PC-9 (cell line): Measurements from ENCODE around the gene EXOSC5. TPM values are rescaled to one million over a fixed set of nuclear protein-coding genes. Genes with fewer than 3 reads are reported as not detected.
"Not testable (repeated sequence)": the region's sequence is repeated elsewhere in the genome, so short reads cannot be mapped to it uniquely, and the experiment has no call there.

ENCODE experiments used
- BruUV-seq: library from RNA; stranded (reverse); fragments of 400-500 nt; replicated peaks from 2 replicates; lab custom pipeline; 2021; lab: Mats Ljungman, UMichigan
- CTCF ChIA-PET: fragments of 300-600 bp; sonication (Branson Sonifier 250); formaldehyde crosslinking; loops from one replicate; lab custom pipeline; 2022; ENCODE audit warnings: antibody characterized with exemption; lab: Charles Lee
- POLR2A ChIA-PET: fragments of 300-600 bp; sonication (Branson Sonifier 250); formaldehyde crosslinking; loops from one replicate; lab custom pipeline; 2022; ENCODE audit warnings: antibody characterized with exemption; ENCODE audit not compliant: unreplicated experiment; lab: Charles Lee
- DNase-seq, 2 experiments: peaks; one replicate each; pipeline versions ENCODE4 v3.0.0 to v3.0.0-alpha.2; 2015 to 2022; ENCODE audit warnings: mixed read lengths in 1 of 2
- H2AFZ ChIP-seq: fragments of 200-600 bp; sonication (generic); 2 replicates; pipeline ENCODE4 v1.8.1; 2017; ENCODE audit warnings: antibody characterized with exemption
- H3F3A ChIP-seq: fragments of 200-600 bp; sonication (generic); 2 replicates; pipeline ENCODE4 v1.8.1; 2017; ENCODE audit warnings: antibody characterized with exemption, mild to moderate bottlenecking, low read depth; ENCODE audit not compliant: insufficient read depth
- H3K27ac ChIP-seq: fragments of 200-600 bp; sonication (generic); 2 replicates; pipeline ENCODE4 v1.6.1; 2016; ENCODE audit warnings: mixed run types
- H3K27me3 ChIP-seq: fragments of 200-600 bp; sonication (generic); 2 replicates; pipeline ENCODE4 v1.6.1; 2016; ENCODE audit warnings: low read depth, mixed run types; ENCODE audit not compliant: insufficient read depth
- H3K36me3 ChIP-seq: fragments of 200-600 bp; sonication (generic); 2 replicates; pipeline ENCODE4 v1.6.1; 2016; ENCODE audit warnings: low read depth, mixed run types
- H3K4me1 ChIP-seq: fragments of 200-600 bp; sonication (generic); replicated peaks from 2 replicates; pipeline ENCODE4 v1.6.1; 2016; ENCODE audit warnings: mixed run types; ENCODE audit not compliant: insufficient read depth
- H3K4me2 ChIP-seq: fragments of 200-600 bp; sonication (generic); 2 replicates; pipeline ENCODE4 v1.6.1; 2017; ENCODE audit warnings: mixed run types
- H3K4me3 ChIP-seq: fragments of 200-600 bp; sonication (generic); 2 replicates; pipeline ENCODE4 v1.6.1; 2016; ENCODE audit warnings: mixed run types
- H3K79me2 ChIP-seq: fragments of 200-600 bp; sonication (generic); 2 replicates; pipeline ENCODE4 v1.6.1; 2017; ENCODE audit warnings: low read depth, mixed run types
- H3K9me2 ChIP-seq: fragments of 200-600 bp; sonication (generic); 2 replicates; pipeline ENCODE4 v1.8.1; 2017; ENCODE audit warnings: mild to moderate bottlenecking; ENCODE audit not compliant: insufficient read depth
- H3K9me3 ChIP-seq: fragments of 200-600 bp; sonication (generic); 2 replicates; pipeline ENCODE4 v1.8.1; 2016; ENCODE audit warnings: low read depth; ENCODE audit not compliant: insufficient read depth
- H4K20me1 ChIP-seq: fragments of 200-600 bp; sonication (generic); 2 replicates; pipeline ENCODE4 v1.8.1; 2017; ENCODE audit not compliant: insufficient read depth
- EZH2 ChIP-seq: fragments of 200-600 bp; sonication (generic); IDR thresholded peaks from 2 replicates; pipeline ENCODE4 v1.8.0; 2017; ENCODE audit warnings: antibody characterized with exemption, low read depth
- intact Hi-C: fragments of 100-400 bp; cut with micrococcal nuclease; formaldehyde crosslinking; loops from one replicate; pipeline ENCODE4 v1.10.0; 2022; ENCODE audit not compliant: unreplicated experiment
- total RNA-seq: library from RNA; stranded (reverse); gene quantifications from 2 replicates; pipeline ENCODE4 v1.2.3, GENCODE V29; 2021
- TF ChIP-seq, protein P1 (sequence below): fragments of 200-600 bp; sonication (generic); conservative IDR thresholded peaks from 2 replicates; pipeline ENCODE4 v1.6.1; 2017; ENCODE audit warnings: mixed run types, antibody characterized with exemption, mild to moderate bottlenecking, moderate library complexity

EXOSC5 gene
- total RNA-seq, 1 experiment from 2014 or later = 37.7 TPM

GRCh38 chr19:41351339-41352245, 45.6 kb downstream of the EXOSC5 start:
- ChIA-PET CTCF (interaction anchor here (0.6 to 0.9 kb wide), 4 partner anchors 14 to 407 kb away, joined by 3 to 5 read pairs (median 4); no protein-coding TSS in a partner anchor), POLR2A (interaction anchor here (0.6 to 0.9 kb wide), 3 partner anchors 75 to 1065 kb away, joined by 4 to 13 read pairs (median 6); no protein-coding TSS in a partner anchor)
- intact Hi-C loops = loop anchor here (1.0 to 10.0 kb wide), 5 partner anchors 25 to 689 kb away; partner anchors contain the start of genes BCKDHA, CCDC97, DMAC2 and EXOSC5
- H3K4me2 ChIP-seq = peak overlapping the region; percentile 98
- H3K27ac ChIP-seq = no peak overlapping the region
- peak overlapping the region; percentile 80 for H3K4me3 ChIP-seq
- peak overlapping the region; percentile 70 for H2AFZ ChIP-seq
- H3K27me3 ChIP-seq = no peaks in the 10 kb centered on the region
- H3K9me2 ChIP-seq = no peaks in the 10 kb centered on the region
- no TSS peak for BruUV-seq
- peak in 1 of 2 experiments; percentile 73 for DNase-seq
- H3F3A ChIP-seq = peaks cover 15% of the 10 kb centered on the region; the same call in 1 of the 2 replicates
- no peaks in the 10 kb centered on the region for H3K36me3 ChIP-seq
- H3K4me1 ChIP-seq = peaks cover 15% of the 10 kb centered on the region
- H4K20me1 ChIP-seq = no peaks in the 10 kb centered on the region
- no peak for TF ChIP-seq EZH2
- TF ChIP-seq, protein P1, sequence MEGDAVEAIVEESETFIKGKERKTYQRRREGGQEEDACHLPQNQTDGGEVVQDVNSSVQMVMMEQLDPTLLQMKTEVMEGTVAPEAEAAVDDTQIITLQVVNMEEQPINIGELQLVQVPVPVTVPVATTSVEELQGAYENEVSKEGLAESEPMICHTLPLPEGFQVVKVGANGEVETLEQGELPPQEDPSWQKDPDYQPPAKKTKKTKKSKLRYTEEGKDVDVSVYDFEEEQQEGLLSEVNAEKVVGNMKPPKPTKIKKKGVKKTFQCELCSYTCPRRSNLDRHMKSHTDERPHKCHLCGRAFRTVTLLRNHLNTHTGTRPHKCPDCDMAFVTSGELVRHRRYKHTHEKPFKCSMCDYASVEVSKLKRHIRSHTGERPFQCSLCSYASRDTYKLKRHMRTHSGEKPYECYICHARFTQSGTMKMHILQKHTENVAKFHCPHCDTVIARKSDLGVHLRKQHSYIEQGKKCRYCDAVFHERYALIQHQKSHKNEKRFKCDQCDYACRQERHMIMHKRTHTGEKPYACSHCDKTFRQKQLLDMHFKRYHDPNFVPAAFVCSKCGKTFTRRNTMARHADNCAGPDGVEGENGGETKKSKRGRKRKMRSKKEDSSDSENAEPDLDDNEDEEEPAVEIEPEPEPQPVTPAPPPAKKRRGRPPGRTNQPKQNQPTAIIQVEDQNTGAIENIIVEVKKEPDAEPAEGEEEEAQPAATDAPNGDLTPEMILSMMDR = no peak
- no peaks in the 10 kb centered on the region; the same call in 1 of the 2 replicates for H3K79me2 ChIP-seq
- H3K9me3 ChIP-seq = no peaks in the 10 kb centered on the region

GRCh38 chr19:41350735-41351338, 46.3 kb downstream of the EXOSC5 start:
- no peaks in the 10 kb centered on the region for H4K20me1 ChIP-seq
- no peak overlapping the region for H3K27ac ChIP-seq
- intact Hi-C loops = loop anchor here (5.0 to 10.0 kb wide), 2 partner anchors 84 to 689 kb away; partner anchors contain the start of gene DMAC2
- H3K79me2 ChIP-seq = no peaks in the 10 kb centered on the region; the same call in 1 of the 2 replicates
- H3F3A ChIP-seq = peaks cover 14% of the 10 kb centered on the region; the same call in 1 of the 2 replicates
- BruUV-seq = no TSS peak
- no peak for DNase-seq
- H3K9me2 ChIP-seq = no peaks in the 10 kb centered on the region
- peak overlapping the region; percentile 80 for H3K4me3 ChIP-seq
- POLR2A ChIA-PET = no interaction called here
- H3K9me3 ChIP-seq = no peaks in the 10 kb centered on the region
- no peaks in the 10 kb centered on the region for H3K36me3 ChIP-seq
- CTCF ChIA-PET = no interaction called here
- peak overlapping the region; percentile 70; the same call in 1 of the 2 replicates for H2AFZ ChIP-seq
- peak overlapping the region; percentile 98 for H3K4me2 ChIP-seq
- H3K4me1 ChIP-seq = peaks cover 15% of the 10 kb centered on the region
- TF ChIP-seq, protein P1 = no peak
- no peak for TF ChIP-seq EZH2
- no peaks in the 10 kb centered on the region for H3K27me3 ChIP-seq

DNA sequence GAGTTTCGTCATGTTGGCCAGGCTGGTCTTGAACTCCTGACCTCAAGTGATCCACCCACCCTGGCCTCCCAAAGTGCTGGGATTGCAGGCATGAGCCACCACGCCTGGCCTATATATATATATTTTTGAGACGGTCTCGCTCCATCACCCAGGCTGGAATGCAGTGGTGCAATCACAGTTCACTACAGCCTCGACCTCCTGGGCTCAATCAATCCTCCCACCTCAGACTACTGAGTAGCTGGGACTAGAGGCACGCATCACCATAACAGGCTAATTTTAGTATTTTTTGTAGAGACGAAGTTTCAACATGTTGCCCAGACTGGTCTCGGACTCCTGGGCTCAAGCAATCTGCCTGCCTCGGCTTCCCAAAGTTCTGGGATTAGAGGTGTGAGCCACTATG, 50.2 kb downstream of the EXOSC5 start:
- H3K4me3 ChIP-seq, H3K9me2 ChIP-seq, H4K20me1 ChIP-seq, H3K27me3 ChIP-seq, H3K36me3 ChIP-seq, intact Hi-C loops, H3K79me2 ChIP-seq, H3F3A ChIP-seq, H3K4me2 ChIP-seq, BruUV-seq, H3K27ac ChIP-seq, DNase-seq, H3K9me3 ChIP-seq, H2AFZ ChIP-seq: not testable (repeated sequence)
- ChIA-PET CTCF (interaction anchor here (0.7 kb wide), 1 partner anchor 363 kb away, joined by 18 read pairs; no protein-coding TSS in a partner anchor), POLR2A (interaction anchor here (0.5 kb wide), 1 partner anchor 425 kb away, joined by 3 read pairs; no protein-coding TSS in a partner anchor)
- peaks cover 13% of the 10 kb centered on the region for H3K4me1 ChIP-seq
